DMS153 (cell line): ENCODE data around the gene OVOL1.
"Not testable (repeated sequence)": the region's sequence is repeated elsewhere in the genome, so short reads cannot be mapped to it uniquely, and the experiment has no call there.

Experiments used
- DNase-seq: peaks from one replicate; lab custom pipeline; 2025; lab: John Stamatoyannopoulos, UW

The OVOL1 gene

GRCh38 chr11:65814986-65815565, 28.2 kb downstream of the OVOL1 start:
- DNase-seq = no peak

- DNase-seq = no peak
These were observed 29.8 kb downstream of the OVOL1 start for GRCh38 chr11:65816696-65817095.

- no peak for DNase-seq
These were observed 30.5 kb downstream of the OVOL1 start for GRCh38 chr11:65817312-65817834.

DNA sequence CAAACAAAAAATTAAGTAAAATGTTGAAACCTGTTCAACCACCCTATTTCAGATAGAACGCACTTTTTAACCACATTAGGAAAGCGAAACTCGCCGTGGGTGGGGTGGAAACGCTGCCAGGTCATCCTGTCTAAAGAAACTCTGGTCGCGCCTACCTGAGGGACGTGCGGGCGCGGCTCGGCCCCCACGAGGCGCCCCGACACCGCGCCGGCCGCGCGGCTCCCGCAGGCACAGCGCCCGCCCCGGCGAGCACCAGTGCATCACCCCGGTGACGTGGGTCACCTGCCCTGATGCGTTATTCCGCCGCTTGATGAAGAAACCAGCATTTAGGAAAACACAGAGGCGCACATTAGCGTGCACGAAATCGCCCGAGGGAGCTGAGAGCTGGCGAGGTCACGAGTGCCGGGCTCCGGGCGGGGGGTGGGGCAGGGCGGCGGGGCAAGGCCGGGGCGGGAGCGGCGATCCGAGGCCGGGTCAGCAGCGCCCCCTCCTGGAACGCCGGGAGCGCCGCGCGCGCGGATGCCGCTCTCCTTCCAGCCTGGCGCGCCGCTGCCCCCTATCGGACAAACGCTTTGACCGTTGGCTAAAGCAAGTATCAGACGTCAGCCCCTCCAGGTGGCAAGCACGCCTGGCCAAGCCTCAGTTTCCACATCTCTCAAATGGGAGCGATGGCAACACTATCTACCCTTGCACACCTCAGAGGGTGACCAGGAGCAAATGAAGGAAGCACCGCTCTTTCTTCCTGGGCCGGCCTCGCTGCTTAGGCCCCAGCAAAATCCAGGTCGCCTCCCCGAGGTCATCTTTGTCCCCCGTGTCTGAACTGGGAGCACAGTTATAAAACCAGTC, 31.2 kb downstream of the OVOL1 start:
- DNase-seq = peak; percentile 62

- DNase-seq = no peak
These were observed 34.2 kb downstream of the OVOL1 start for GRCh38 chr11:65821107-65821506.

DNA sequence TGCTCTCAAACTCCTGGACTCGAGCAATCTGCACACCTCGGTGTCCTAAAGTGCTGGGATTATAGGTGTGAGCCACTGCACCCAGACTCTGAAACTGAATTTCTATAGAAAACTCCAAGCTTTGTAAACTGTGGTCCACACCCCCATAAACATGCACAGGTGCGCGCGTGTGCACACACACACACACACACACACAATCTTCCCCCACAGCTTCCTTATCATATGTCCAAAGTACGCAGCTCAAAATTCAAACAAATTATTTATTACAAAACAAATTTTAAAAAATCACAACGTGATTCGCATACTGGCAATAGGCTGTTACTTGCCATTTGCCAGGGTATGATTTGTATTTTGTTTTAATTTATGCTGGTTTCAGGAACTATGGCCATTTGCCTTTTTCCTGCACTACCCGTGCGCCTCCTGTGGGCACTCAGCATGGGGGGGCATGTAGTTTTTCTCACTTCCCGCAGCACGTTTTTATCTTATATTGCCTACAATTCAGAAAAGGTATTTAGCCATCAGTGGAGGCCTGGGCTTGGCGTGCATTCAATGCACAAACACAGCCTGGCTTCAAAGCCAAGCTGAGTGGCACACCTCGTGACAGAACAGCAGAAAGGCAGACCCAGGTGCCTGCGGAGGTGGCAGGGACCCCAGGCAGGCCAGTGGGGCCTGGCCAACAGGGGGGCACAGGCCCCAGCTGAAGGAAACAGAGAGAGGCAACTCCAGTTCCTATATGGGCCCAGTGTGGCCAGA, 36.1 kb downstream of the OVOL1 start:
- no peak for DNase-seq

- no peak for DNase-seq
These were observed 40.3 kb downstream of the OVOL1 start for GRCh38 chr11:65826984-65827735.

DNA sequence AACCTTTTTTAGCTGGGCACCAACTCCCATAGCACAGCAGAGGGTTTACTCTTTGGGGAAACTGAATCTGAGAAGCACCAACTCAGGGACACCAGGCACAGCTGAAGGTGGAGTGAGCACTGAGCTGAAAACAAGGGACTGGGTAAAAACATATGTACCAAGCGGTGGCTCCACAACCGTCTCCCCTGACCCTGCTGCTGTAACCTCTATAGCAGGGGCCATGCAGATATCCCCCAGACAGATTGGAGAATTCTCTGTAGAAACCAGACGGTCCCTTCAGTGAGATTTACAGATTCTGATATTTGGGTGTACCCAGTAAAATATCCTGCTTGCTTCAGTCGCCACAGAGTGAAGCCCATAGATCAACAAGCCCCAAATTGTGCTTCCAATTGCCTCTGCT, 42.6 kb downstream of the OVOL1 start:
- no peak for DNase-seq

GRCh38 chr11:65832231-65832630, 45.4 kb downstream of the OVOL1 start:
- not testable (repeated sequence) for DNase-seq

DNA sequence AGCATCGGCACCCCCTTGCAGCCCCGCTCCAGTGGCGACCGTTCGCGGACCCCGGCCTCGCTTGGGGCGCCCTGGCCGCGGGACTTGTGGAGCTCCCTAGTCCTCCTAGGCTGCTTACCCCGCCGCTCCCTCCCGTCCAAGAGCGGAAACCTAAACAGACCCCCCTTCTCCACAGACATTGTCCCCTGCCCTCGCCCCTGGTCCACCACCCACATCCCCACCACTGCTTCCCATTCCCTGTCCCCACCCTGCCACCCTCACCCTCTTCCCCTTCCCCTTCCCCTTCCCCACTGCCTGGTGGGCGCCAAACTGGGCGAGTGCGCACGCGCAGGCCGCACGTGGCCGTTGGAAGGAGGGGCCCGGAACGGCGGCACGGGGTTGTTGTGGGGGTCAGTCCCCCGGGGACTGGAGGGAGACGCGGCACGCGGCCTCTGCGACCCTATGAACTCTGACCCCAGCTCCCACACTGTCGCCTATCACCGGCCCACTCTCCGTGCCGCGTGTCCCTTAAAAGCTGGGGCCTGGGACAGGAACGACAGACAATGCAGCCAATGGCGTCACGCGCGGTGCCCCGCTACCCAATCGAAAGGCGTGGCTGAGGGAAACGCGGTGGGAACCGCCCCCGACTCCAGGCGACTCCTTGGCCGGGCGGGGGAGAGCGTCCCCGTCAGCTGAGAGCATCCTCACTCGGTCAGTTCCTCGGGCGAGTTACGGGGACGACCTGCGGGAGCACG, 46.6 kb downstream of the OVOL1 start, which contains the start of gene SNX32:
Gene SNX32, plus strand, starts transcription at position 667 of the 734 bp plus-strand sequence. CDS start 103 bp downstream, outside the sequence.
- DNase-seq = peak; percentile 72

GRCh38 chr11:65834202-65834601, 47.3 kb downstream of the OVOL1 start:
- no peak for DNase-seq

DNA sequence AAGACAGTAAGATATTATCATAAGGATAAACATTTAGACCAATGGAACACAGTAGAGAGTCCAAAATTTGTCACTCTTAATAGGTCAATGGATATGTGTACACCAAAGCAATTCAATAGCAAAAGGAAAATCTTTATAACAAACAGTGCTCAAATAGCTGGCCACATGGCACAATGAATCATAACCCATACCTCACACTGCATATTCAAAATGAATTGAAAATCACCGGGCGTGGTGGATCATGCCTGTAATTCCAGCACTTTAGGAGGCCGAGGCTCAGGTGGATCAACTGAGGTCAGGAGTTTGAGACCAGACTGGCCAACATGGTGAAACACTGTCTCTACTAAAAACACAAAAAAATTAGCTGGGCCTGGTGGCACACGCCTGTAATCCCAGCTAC, 55.3 kb downstream of the OVOL1 start:
- no peak for DNase-seq

DNA sequence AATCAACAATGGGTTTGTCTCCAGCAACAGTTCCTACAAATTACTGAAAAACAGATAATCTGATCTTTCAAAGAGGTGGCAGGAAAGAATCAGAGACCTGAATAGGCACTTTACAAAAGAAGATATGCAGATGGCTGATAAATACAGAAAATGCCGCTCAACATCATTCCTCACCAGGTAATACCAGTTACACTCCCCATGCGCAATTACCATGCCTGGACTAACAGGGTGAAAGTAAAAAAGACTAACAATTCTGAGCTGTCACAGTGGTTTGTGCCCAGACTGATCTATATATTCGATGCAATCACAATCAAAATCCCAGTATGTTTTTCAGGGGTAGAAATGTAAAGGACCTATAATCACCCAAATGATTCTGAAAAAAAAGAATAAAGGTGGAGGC, 56.9 kb downstream of the OVOL1 start:
- DNase-seq = no peak

DNA sequence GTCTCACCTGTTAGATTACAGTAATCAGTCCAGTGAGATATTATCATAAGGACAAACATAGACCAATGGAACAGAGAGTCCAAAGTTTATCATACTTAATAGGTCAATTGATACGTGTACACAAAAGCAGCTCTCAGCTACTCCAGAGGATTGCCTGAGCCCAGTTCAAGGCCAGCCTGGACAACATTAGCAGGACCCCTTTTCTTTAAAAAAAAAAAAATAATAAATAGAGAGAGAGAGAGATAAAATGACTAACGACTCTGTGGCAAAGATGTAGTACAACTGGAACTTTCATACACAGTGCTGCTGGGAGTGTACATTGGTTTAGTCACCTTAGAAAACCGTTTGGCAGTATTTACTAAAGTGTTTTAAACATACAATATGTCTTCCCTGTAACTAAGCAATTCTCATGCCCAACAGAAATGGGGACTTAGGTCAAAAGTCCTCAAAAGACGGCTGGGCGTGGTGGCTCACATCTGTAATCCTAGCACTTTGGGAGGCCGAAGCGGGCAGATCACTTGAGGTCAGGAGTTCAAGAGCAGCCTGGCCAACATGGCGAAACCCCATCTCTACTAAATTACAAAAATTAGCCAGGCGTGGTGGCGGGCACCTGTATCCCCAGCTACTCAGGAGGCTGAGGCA, 57.5 kb downstream of the OVOL1 start:
- DNase-seq = no peak
